Endothelial cell of umbilical vein (primary cell): ENCODE data around the gene TYW1.
"Not testable (repeated sequence)": the region's sequence is repeated elsewhere in the genome, so short reads cannot be mapped to it uniquely, and the experiment has no call there.

ENCODE experiments used
- EZH2 ChIP-seq: IDR thresholded peaks from 2 replicates; pipeline ENCODE4 v1.6.1; 2012; ENCODE audit warnings: borderline replicate concordance, low read depth, mild to moderate bottlenecking, moderate library complexity, low read length, inconsistent platforms; ENCODE audit not compliant: severe bottlenecking
- MYC ChIP-seq: IDR thresholded peaks from one replicate; pipeline ENCODE4 v1.6.1; 2011; ENCODE audit warnings: mild to moderate bottlenecking, low read depth, low read length
- POLR2A ChIP-seq: IDR thresholded peaks from 2 replicates; pipeline ENCODE4 v1.6.1; 2012; ENCODE audit warnings: low read depth, mild to moderate bottlenecking, control low read depth, low read length
- TF ChIP-seq, protein P1 (sequence below), 2 donors: IDR thresholded peaks; 1 replicate in 1 of 2; 2 replicates in 1 of 2; pipeline ENCODE4 v1.5.1; 2011; ENCODE audit warnings: low read length in 2 of 2, mild to moderate bottlenecking in 2 of 2, moderate library complexity in 2 of 2, control low read depth in 1 of 2, inconsistent platforms in 1 of 2, low read depth in 1 of 2; ENCODE audit not compliant: insufficient read depth in 1 of 2; ENCODE audit errors: extremely low read depth in 1 of 2

- TF ChIP-seq, protein P1, sequence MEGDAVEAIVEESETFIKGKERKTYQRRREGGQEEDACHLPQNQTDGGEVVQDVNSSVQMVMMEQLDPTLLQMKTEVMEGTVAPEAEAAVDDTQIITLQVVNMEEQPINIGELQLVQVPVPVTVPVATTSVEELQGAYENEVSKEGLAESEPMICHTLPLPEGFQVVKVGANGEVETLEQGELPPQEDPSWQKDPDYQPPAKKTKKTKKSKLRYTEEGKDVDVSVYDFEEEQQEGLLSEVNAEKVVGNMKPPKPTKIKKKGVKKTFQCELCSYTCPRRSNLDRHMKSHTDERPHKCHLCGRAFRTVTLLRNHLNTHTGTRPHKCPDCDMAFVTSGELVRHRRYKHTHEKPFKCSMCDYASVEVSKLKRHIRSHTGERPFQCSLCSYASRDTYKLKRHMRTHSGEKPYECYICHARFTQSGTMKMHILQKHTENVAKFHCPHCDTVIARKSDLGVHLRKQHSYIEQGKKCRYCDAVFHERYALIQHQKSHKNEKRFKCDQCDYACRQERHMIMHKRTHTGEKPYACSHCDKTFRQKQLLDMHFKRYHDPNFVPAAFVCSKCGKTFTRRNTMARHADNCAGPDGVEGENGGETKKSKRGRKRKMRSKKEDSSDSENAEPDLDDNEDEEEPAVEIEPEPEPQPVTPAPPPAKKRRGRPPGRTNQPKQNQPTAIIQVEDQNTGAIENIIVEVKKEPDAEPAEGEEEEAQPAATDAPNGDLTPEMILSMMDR (IDR thresholded peaks at IDR 0.05; ENCODE audit: extremely low read depth in 1 of 2, insufficient read depth in 1 of 2, low read depth in 1 of 2, low read length in 2 of 2), result not testable (repeated sequence)
- not testable (repeated sequence) for TF ChIP-seq EZH2, POLR2A, MYC
Observed at GRCh38 chr7:67223551-67223950, 226.9 kb downstream of the TYW1 start.
